GM12891 (cell line): Measurements from ENCODE around the gene MISP.

Experiments used
- DNase-seq: peaks from one replicate; pipeline ENCODE4 v3.0.0; 2011; ENCODE audit warnings: low spot score; ENCODE audit not compliant: insufficient read length
- FAIRE-seq: peaks from 2 replicates; lab custom pipeline; 2011; peaks lifted over from hg19 to GRCh38; lab: Jason Lieb, UNC
- PAX5 ChIP-seq: IDR thresholded peaks from 2 replicates; pipeline ENCODE4 v1.6.1; 2011; ENCODE audit warnings: low read length, moderate library complexity, mild to moderate bottlenecking; ENCODE audit not compliant: insufficient read depth, severe bottlenecking
- POLR2A ChIP-seq: IDR thresholded peaks from 2 replicates; pipeline ENCODE4 v1.6.1; 2011; ENCODE audit warnings: low read depth, low read length, control low read depth
- POLR2AphosphoS5 ChIP-seq: IDR thresholded peaks from 2 replicates; pipeline ENCODE4 v1.6.1; 2011; ENCODE audit warnings: low read depth, low read length, control low read depth
- POU2F2 ChIP-seq: IDR thresholded peaks from 2 replicates; pipeline ENCODE4 v1.6.1; 2011; ENCODE audit warnings: low read depth, mild to moderate bottlenecking, control low read depth, low read length, moderate library complexity
- SPI1 ChIP-seq: IDR thresholded peaks from 2 replicates; pipeline ENCODE4 v1.6.1; 2011; ENCODE audit warnings: low read depth, low read length, control low read depth
- TAF1 ChIP-seq: IDR thresholded peaks from 2 replicates; pipeline ENCODE4 v1.6.1; 2011; ENCODE audit warnings: low read depth, low read length, control low read depth

Gene MISP

GRCh38 chr19:755063-755462 is 4.2 kb downstream of the MISP start:
- TF ChIP-seq POLR2AphosphoS5 (no peak), POU2F2 (no peak), PAX5 (no peak)
- FAIRE-seq, result no peak
- DNase-seq, result no peak

DNA sequence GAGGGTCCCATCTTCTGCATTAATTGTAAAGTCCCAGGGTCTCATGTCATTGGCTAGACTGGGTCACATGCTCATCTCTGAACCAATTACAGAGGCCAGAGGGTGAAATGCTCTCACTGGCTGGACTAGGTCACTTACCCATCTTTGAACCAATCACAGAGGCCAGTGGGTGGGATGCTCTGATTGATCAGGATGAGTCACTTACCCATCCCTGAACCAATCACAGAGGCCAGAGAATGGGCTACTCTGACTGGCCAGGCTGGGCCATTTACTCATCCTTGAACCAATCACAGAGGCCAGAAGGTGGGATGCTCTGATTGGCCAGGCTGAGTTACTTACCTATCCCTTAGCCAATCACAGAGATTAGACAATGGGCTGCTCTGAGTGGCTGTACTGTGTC is 5.3 kb downstream of the MISP start:
- FAIRE-seq (no peak), DNase-seq (no peak)
- TF ChIP-seq POLR2A, result no peak
- TF ChIP-seq PAX5, result no peak
- TF ChIP-seq POLR2AphosphoS5, result no peak
- TF ChIP-seq SPI1, result no peak
- TF ChIP-seq POU2F2, result no peak
- TF ChIP-seq TAF1, result no peak

GRCh38 chr19:756821-757688 is 6.1 kb downstream of the MISP start:
- TF ChIP-seq POLR2AphosphoS5 (no peak), POU2F2 (no peak), PAX5 (no peak), POLR2A (no peak), TAF1 (no peak), SPI1 (no peak)
- no peak for DNase-seq
- FAIRE-seq, result no peak

DNA sequence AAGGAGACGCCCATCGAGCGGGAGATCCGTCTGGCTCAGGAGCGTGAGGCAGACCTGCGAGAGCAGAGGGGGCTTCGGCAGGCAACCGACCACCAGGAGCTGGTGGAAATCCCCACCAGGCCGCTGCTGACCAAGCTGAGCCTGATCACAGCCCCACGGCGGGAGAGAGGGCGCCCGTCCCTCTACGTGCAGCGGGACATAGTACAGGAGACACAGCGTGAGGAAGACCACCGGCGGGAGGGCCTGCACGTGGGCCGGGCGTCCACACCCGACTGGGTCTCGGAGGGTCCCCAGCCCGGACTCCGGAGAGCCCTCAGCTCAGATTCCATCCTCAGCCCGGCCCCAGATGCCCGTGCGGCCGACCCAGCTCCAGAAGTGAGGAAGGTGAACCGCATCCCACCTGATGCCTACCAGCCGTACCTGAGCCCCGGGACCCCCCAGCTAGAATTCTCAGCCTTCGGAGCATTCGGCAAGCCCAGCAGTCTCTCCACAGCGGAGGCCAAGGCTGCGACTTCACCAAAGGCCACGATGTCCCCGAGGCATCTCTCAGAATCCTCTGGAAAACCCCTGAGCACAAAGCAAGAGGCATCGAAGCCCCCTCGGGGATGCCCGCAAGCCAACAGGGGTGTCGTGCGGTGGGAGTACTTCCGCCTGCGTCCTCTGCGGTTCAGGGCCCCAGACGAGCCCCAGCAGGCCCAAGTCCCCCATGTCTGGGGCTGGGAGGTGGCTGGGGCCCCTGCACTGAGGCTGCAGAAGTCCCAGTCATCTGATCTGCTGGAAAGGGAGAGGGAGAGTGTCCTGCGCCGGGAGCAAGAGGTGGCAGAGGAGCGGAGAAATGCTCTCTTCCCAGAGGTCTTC is 7.1 kb downstream of the MISP start:
- DNase-seq, result no peak
- FAIRE-seq, result no peak
- TF ChIP-seq POLR2A (no peak), PAX5 (no peak), SPI1 (no peak), POU2F2 (no peak), POLR2AphosphoS5 (no peak), TAF1 (no peak)

- DNase-seq (no peak), FAIRE-seq (no peak)
- TF ChIP-seq POLR2AphosphoS5 (no peak), SPI1 (no peak), TAF1 (no peak), PAX5 (no peak), POLR2A (no peak), POU2F2 (no peak)
Observed at GRCh38 chr19:763181-763580, 12.3 kb downstream of the MISP start.

DNA sequence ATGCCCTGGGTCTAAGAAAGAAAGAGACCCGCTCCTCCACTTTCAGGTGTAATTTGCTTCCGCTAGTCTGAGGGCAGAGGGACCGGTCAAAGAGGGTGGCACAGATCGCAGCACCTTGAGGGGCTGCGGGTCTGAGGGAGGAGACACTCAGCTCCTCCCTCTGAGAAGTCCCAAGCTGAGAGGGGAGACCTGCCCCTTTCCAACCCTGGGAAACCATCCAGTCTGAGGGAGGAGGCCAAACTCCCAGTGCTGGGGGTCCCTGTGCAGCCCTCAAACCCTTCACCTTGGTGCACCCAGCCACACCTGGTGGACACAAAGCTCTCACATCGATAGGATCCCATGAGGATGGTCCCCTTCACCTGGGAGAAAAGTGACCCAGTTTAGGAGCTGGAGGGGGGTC is 13.0 kb downstream of the MISP start:
- no peak for FAIRE-seq

DNA sequence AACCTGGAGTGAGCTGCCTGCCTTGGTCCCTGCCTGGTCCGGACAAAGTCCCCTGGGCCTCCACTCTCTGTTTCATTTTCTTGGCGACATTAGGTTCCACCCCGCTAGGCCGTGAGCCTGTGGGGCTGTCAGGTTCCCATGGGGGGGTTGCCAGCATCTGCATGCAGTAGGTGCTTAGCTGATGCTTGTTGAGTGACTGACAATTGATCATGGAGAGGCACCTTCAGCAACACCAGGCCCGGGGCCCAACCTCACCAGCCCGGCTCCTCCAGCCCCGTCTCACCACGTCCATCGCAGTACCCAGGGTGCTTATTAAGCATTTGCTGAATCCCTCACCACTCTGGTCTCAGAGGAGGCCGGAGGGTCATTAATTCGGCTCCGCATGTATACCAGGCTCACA is 13.4 kb downstream of the MISP start:
- DNase-seq, result no peak

More for the DNA sequence above, 13.0 kb downstream of the MISP start:
- DNase-seq, result no peak
- TF ChIP-seq POLR2A, result no peak
- no peak for TF ChIP-seq TAF1
- TF ChIP-seq POLR2AphosphoS5, result no peak
- no peak for TF ChIP-seq SPI1
- TF ChIP-seq PAX5, result no peak
- TF ChIP-seq POU2F2, result no peak

GRCh38 chr19:765179-765738 is 14.3 kb downstream of the MISP start:
- no peak for DNase-seq
- no peak for FAIRE-seq
- TF ChIP-seq TAF1 (no peak), PAX5 (no peak), POLR2A (no peak), POU2F2 (no peak), POLR2AphosphoS5 (no peak), SPI1 (no peak)

More for the DNA sequence above, 13.4 kb downstream of the MISP start:
- TF ChIP-seq POU2F2, result no peak
- TF ChIP-seq TAF1, result no peak
- TF ChIP-seq POLR2AphosphoS5, result no peak
- TF ChIP-seq PAX5, result no peak
- no peak for TF ChIP-seq POLR2A
- TF ChIP-seq SPI1, result no peak
- no peak for FAIRE-seq
